KOPT-K1 (cell line): ENCODE measurements around the gene AKAP6.

Experiments
- H3K27ac ChIP-seq: fragments of 200-600 bp; sonication (generic); 2 replicates; pipeline ENCODE4 v1.5.1; 2016; ENCODE audit warnings: antibody characterized with exemption, mild to moderate bottlenecking, low read depth, low read length; ENCODE audit not compliant: poor library complexity, severe bottlenecking
- H3K36me3 ChIP-seq: fragments of 200-600 bp; sonication (generic); 2 replicates; pipeline ENCODE4 v1.5.1; 2017; ENCODE audit warnings: antibody characterized with exemption, mild to moderate bottlenecking, low read length, moderate library complexity; ENCODE audit not compliant: insufficient read depth
- H3K9me3 ChIP-seq: fragments of 200-600 bp; sonication (generic); 2 replicates; pipeline ENCODE4 v1.5.1; 2017; ENCODE audit warnings: antibody characterized with exemption, low read length, mild to moderate bottlenecking; ENCODE audit not compliant: insufficient read depth, poor library complexity, severe bottlenecking

The AKAP6 gene

DNA sequence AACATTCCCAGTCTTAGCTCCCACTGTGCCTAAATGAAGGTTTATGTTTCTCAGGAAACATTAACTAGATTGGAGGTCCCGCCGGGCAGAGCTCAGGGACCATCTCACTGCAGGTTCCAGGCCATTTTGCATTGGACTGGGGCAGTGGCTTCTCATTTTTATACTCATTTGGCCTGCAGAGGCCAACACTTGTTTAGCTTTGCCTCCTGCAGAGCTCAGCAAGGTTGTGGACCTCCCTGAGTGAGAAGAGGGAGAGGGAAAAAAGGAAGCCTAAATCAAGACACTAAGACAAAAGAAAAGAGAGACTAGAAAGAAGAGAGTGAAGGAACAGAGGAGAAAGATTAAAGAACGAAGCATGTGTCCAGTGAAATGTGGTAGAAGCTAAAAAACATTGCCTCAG, 280.3 kb downstream of the AKAP6 start:
- H3K36me3 ChIP-seq, result no peaks in the 10 kb centered on the region
- no peak overlapping the region for H3K27ac ChIP-seq

DNA sequence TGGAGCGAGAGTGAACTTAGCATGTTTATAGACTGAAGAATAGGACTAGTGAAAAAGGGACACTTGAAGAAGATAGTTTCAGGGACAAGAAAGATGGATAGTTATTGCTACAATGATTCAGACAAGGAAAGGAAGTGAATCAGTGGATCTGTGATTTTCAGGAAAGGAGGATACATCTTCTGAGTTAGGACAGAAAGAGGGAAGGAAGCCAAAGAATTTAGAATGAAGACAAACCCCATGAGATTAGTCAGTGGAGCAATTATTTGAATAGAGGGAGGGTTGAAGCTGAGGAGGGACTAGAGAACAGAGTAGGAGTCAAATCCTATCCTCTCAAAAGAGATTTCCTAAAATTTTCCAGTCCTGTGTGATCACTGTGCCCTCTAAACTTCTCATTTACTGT, 282.7 kb downstream of the AKAP6 start:
- Histone ChIP-seq H3K9me3 (no peaks in the 10 kb centered on the region), H3K27ac (no peak overlapping the region), H3K36me3 (no peaks in the 10 kb centered on the region)

More for the DNA sequence above, 280.3 kb downstream of the AKAP6 start:
- H3K9me3 ChIP-seq, result no peaks in the 10 kb centered on the region

DNA sequence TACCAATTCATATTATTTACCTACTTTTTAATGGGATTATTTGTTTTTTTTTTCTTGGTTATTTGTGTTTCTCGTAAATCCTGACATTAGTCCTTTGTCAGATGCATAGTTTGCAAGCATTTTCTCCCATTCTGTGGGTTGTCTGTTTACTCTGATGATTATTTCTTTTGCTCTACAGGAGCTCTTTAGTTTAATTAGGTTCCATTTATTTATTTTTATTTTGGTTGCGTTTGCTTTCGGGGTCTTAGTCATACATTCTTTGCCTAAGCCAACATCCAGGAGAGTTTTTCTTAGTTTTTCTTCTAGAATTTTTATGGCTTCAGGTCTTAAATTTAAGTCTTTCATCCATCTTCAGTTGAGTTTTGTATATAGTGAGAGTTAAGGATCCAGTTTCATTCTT, 289.9 kb downstream of the AKAP6 start:
- Histone ChIP-seq H3K9me3 (no peaks in the 10 kb centered on the region), H3K36me3 (no peaks in the 10 kb centered on the region), H3K27ac (no peak overlapping the region)

DNA sequence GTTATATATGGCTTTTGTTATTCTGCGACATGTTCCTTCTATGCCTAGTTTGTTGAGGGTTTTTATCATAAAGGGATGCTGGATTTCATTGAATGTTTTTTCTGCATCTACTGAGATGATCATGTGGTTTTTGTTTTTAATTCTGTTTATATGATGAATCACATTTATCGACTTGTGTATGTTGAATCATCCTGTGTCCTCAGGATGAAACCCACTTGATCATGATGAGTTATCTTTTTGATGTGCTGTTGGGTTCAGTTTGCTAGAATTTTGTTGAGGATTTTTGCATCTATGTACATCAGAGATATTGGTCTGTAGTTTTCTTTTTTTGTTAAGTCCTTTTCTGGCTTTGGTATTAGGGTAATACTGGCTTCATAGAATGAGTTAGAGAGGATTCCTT, 291.2 kb downstream of the AKAP6 start:
- Histone ChIP-seq H3K9me3 (no peaks in the 10 kb centered on the region), H3K27ac (no peak overlapping the region), H3K36me3 (no peaks in the 10 kb centered on the region)

DNA sequence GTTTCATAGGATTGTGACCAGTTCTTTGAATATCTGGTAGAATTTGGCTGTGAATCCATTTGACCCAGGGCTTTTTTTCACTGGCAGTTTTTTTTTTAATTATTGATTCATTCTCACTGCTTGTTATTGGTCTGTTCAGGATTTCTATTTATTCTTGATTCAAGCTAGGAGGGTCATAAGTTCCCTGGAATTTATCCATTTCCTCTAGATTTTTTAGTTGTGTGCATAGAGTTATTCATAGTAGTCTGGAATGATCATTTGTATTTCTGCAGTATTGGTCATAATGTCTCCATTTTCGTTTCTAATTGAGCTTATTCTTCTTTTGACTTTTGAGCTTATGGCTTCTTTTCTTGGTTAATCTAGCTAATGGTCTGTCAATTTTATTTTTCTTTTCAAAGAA, 291.6 kb downstream of the AKAP6 start:
- Histone ChIP-seq H3K36me3 (no peaks in the 10 kb centered on the region), H3K27ac (no peak overlapping the region), H3K9me3 (no peaks in the 10 kb centered on the region)

DNA sequence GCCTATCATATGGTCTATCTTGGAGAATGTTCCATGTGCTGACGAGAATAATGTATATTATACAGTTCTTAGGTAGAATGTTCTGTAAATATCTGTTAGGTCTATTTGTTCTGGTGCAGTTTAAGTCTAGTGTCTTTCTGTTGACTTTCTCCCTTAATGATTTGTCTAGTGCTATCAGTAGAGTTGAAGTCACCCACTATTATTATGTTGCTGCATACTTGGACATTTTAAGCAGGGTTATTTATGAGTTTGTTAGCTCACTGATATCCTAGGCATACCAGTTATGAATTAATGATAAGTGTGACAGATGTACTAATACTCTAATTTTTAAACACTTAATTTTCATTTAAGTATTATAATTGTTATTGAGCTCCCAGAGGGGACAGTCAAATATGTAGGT, 292.5 kb downstream of the AKAP6 start:
- no peak overlapping the region for H3K27ac ChIP-seq
- no peaks in the 10 kb centered on the region for H3K36me3 ChIP-seq
- H3K9me3 ChIP-seq, result no peaks in the 10 kb centered on the region

DNA sequence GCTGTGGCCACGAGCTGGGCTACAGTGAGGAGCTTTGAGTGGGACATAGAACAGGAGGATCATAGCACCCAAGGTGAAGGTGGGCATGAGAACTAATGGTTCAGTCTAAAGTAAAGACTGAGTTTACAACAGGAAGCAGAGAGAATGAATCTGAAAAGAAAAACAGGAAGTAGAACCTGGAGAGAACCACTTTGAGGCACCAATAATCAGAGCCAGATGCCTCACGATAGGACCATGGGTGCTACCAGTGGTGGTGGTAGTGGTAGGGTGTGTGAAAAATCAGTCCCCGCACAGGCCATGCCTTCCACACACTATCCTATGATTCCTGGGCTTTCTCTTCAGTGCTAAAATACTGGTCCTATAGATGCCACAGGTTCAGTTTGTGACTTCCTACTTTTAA, 293.6 kb downstream of the AKAP6 start:
- H3K36me3 ChIP-seq, result no peaks in the 10 kb centered on the region
- no peak overlapping the region for H3K27ac ChIP-seq
- no peaks in the 10 kb centered on the region for H3K9me3 ChIP-seq

DNA sequence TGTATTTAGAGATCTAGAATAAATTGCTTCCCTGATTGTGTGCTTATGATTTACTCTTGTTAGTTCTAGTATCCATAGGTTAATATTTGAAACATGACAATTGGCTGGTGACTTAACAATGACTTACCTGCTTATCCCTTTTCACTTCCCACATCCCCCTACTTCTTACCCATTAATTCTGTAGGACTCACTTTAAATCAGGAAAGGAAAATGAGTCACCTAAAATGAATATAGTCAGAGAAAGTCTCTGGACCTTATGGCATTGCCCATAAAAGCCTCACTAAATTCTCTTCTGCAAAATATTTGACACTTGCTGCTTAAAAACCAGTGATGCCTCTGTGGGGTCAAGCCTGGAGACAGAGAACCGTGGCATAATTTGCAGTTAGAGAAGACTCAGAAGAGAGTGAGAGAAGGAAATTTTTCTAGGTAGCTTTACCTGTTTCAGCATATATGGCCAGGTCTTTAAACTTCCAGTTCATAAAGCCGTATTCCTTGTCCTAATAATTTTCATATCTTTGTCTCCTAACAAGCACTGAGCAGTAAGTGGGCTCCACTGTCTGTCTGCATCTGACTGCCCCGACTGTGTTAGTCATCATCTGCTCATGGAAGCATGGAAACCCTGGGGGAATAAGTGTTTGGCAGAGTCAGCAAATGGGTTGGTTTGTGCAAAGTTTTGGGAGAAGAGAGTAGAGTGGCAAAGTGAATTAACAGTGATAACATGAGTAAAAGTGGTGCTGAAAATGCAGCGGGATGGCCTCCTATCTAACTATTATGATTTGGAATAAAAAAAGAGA, 294.4 kb downstream of the AKAP6 start:
- Histone ChIP-seq H3K9me3 (no peaks in the 10 kb centered on the region), H3K36me3 (no peaks in the 10 kb centered on the region), H3K27ac (no peak overlapping the region)

DNA sequence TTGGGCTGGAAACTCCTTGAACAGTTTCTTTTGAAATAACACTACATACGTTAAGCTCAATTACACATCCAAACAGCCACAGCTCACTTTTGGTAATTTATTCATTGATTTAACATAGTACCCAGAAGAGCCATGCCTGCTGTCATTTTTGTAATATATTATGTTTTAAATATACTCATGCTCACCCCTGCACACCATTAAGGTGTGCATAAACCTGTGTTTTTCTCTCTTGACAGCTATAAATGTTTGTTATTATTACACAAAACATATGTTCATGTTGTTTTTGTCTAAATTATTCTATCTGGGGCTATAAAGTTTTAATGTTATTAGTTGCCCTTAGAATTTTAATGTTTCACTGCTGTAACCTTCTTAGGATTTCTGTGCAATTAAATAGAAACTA, 296.1 kb downstream of the AKAP6 start:
- Histone ChIP-seq H3K27ac (no peak overlapping the region), H3K9me3 (no peaks in the 10 kb centered on the region), H3K36me3 (no peaks in the 10 kb centered on the region)

DNA sequence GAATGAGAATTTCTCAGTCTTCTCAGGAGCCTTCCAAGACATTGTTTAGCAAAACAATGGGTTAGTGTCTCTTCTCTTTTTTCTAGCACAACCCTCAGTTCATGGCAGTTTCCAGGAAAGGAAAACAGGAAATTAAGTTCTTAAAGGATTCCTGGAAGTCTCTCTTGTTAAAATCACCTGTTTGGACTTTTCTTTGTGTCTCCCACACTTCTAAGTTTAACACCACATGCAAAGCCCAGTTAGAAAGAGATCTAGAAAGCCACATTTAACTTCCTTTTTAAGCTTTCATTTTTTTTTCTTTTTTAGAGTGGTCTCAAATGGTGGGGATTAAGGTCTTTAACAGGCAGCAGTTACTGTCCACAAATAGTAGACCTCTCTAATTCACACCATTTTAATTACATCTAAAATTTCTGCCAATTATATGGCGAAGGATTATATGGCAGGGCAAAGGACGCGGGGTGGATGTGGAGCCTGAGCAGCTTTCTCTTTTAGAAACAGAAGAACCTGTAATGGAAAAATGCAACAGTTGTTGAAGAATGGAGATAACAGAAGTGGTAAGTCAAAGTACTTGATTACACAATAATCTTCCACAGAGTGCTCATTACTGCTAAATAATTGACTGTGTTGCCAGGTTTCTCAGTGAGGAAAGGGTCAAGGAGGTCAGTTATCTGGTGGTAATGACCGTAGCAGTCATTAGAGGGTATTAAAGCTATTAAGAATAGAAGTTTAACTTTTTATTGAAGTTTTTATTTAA, 298.6 kb downstream of the AKAP6 start:
- H3K9me3 ChIP-seq, result no peaks in the 10 kb centered on the region
- no peak overlapping the region for H3K27ac ChIP-seq
- H3K36me3 ChIP-seq, result no peaks in the 10 kb centered on the region

DNA sequence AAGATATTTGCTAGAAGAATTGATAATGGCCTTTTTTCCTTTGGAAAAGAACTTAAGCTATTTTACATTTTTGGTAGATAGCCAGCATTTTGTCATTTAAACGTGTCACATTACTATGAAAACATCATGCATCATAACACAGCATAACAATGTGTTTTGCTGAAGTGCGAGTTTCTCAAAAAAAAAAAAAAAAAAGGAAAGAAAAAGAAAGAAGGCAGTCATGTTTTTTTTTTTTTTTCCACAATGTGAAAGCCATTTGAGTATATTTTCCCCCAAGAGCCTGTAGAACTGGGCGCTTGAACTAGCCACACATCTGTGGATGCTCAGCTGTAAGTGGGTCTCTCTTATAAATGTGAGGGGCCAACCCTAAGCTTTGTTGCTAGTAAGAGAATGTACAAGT, 300.1 kb downstream of the AKAP6 start:
- Histone ChIP-seq H3K36me3 (no peaks in the 10 kb centered on the region), H3K27ac (no peak overlapping the region), H3K9me3 (no peaks in the 10 kb centered on the region)

DNA sequence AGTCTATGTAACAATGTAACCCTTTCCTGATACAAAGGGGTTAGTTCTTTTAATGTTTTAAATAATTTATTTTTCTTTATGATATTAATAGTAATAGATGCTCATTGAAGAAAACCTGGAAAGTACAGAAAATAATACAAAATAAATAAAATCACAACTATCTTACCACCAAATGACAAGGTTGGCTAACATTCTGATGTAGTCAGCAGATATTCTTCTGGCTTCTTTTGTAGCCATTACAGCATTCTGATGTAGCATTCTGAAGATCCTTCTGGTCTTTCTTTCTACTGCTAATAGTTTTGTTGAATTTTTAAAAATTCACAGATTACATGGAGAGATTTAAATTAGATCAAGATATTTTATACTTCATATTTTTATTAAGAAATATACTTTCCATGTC, 301.6 kb downstream of the AKAP6 start:
- Histone ChIP-seq H3K36me3 (no peaks in the 10 kb centered on the region), H3K27ac (no peak overlapping the region), H3K9me3 (no peaks in the 10 kb centered on the region)

DNA sequence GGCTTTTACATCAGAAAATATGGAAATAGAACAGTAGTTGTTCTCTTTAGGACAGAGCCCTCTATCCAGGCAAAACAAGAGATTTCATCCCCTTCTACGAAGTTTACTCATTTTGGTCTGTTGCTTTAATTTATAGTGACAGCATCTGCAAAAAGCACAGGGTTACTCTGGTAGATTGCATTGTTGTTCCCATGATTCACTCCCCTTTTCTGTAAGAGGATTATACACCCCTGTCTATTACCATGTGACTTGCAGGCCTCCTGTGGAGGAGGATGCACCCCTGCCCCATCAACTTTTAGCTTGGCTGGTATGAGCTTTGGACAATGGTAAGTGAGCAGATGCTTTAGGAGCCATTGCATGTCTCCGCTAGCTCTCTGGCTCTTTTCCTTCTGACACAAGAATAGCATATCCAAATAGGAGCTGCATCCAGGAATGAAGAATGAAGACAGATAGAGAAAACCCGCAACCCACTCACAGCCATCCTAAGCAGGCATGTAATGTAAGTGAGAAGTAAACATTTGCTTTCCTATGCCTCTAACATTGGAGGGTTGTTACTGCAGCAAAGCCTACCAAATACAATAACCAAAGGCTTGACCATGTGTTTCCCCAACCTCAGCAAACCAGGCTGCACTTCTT, 304.2 kb downstream of the AKAP6 start:
- no peak overlapping the region for H3K27ac ChIP-seq
- no peaks in the 10 kb centered on the region for H3K36me3 ChIP-seq
- H3K9me3 ChIP-seq, result no peaks in the 10 kb centered on the region

DNA sequence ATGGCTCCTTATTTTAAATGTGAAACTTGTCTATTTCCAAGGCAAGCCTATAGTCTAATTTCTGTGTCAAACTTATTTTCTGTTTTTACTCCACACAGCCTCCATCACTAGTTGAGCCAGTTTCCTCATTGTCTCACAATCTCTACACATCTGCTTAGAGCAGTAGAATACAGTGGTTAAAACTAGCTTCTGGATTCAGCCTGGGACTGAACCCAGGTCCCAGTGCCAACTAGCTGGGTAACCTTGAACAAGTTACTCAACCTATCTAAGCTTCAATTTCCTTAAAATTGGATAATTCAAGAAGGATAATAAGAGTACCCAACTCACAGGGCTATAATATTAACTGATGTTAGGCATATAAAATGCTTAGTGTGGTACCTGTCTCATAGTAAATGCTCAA, 304.8 kb downstream of the AKAP6 start:
- no peaks in the 10 kb centered on the region for H3K9me3 ChIP-seq
- H3K27ac ChIP-seq, result no peak overlapping the region
- no peaks in the 10 kb centered on the region for H3K36me3 ChIP-seq

DNA sequence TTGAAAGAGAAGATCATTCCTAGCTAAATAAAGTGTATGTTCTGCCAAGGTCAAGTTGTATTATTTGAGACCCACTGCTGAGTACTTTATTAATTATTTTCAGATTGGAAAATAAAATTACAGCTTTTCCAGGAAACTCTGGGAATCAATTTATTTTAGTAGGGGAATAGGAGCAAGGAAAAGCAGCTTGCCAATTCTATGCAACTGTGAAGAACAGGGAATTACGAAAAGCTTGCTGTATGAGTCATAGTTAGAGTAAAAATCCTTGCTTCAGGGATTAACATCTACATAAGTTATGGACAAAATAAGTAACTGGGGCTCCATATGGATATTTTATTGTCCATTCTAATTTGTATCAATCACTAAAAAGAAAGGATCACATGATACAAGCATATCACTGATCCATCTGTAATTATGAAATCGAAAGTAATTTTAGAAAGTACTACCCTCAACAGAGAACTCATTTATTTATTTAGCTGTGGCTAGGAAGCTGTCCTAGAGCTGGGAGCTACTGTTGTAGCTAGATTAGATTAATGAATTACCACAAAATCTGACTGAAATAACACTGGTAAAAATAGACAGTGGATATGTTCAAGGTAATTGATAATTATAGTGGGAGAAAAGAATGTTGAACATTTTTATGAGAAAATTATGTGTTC, 306.1 kb downstream of the AKAP6 start:
- no peak overlapping the region for H3K27ac ChIP-seq
- H3K36me3 ChIP-seq, result no peaks in the 10 kb centered on the region
- no peaks in the 10 kb centered on the region for H3K9me3 ChIP-seq
